H54 (cell line): ENCODE results near the gene ECPAS.
"Not testable (repeated sequence)": the region's sequence is repeated elsewhere in the genome, so short reads cannot be mapped to it uniquely, and the experiment has no call there.

Experiments
- DNase-seq: peaks from one replicate; pipeline ENCODE4 v3.0.0; 2011; ENCODE audit warnings: low spot score, mixed read lengths; ENCODE audit not compliant: insufficient read length
- FAIRE-seq: peaks from 3 replicates; lab custom pipeline; 2011; peaks lifted over from hg19 to GRCh38; lab: Jason Lieb, UNC
- POLR2A ChIP-seq: IDR thresholded peaks from 2 replicates; pipeline ENCODE4 v1.6.1; 2011; ENCODE audit warnings: low read depth, mild to moderate bottlenecking, low read length

ECPAS gene

GRCh38 chr9:111412280-111412679 lies 71.9 kb downstream of the ECPAS start:
- no peak for DNase-seq
- no peak for TF ChIP-seq POLR2A
- FAIRE-seq: no peak

GRCh38 chr9:111411266-111411665 lies 72.9 kb downstream of the ECPAS start:
- no peak for DNase-seq
- TF ChIP-seq POLR2A: no peak
- no peak for FAIRE-seq

- TF ChIP-seq POLR2A: no peak
- FAIRE-seq (no peak), DNase-seq (no peak)
Measured at GRCh38 chr9:111407813-111408212, 76.4 kb downstream of the ECPAS start.

- TF ChIP-seq POLR2A: no peak
- FAIRE-seq (peak; percentile 48), DNase-seq (no peak)
Measured at GRCh38 chr9:111405701-111406100, 78.5 kb downstream of the ECPAS start.

GRCh38 chr9:111401486-111401885 lies 82.7 kb downstream of the ECPAS start:
- DNase-seq, FAIRE-seq: not testable (repeated sequence)

GRCh38 chr9:111400564-111400898 lies 83.7 kb downstream of the ECPAS start:
- FAIRE-seq (peak; percentile 70), DNase-seq (no peak)
- TF ChIP-seq POLR2A: no peak

- no peak for TF ChIP-seq POLR2A
- DNase-seq (no peak), FAIRE-seq (peak; percentile 41)
Measured at GRCh38 chr9:111399772-111400563, 84.2 kb downstream of the ECPAS start.

- no peak for TF ChIP-seq POLR2A
- FAIRE-seq (no peak), DNase-seq (no peak)
Measured at GRCh38 chr9:111399211-111399739, 84.9 kb downstream of the ECPAS start.

GRCh38 chr9:111393971-111394370 lies 90.2 kb downstream of the ECPAS start:
- no peak for DNase-seq
- no peak for FAIRE-seq
- TF ChIP-seq POLR2A: no peak

- FAIRE-seq (no peak), DNase-seq (no peak)
- TF ChIP-seq POLR2A: no peak
Measured at GRCh38 chr9:111389406-111389805, 94.8 kb downstream of the ECPAS start.

GRCh38 chr9:111386386-111386785 lies 97.8 kb downstream of the ECPAS start:
- FAIRE-seq (no peak), DNase-seq (no peak)
- no peak for TF ChIP-seq POLR2A

GRCh38 chr9:111381006-111381405 lies 103.2 kb downstream of the ECPAS start:
- no peak for DNase-seq
- TF ChIP-seq POLR2A: no peak
- FAIRE-seq: no peak

GRCh38 chr9:111375817-111376564 lies 108.2 kb downstream of the ECPAS start:
- FAIRE-seq: no peak
- no peak for DNase-seq
- TF ChIP-seq POLR2A: no peak

GRCh38 chr9:111375062-111375461 lies 109.1 kb downstream of the ECPAS start:
- FAIRE-seq (no peak), DNase-seq (no peak)
- no peak for TF ChIP-seq POLR2A
